DMS79 treated with DMSO at 0.1 percent for 48 hours (cell line): ENCODE results near the gene MAGI3.
A peak's percentile ranks its signal among the peaks of the same experiment; 100 is the strongest.

Source experiments
- DNase-seq: peaks from one replicate; lab custom pipeline; 2025; lab: John Stamatoyannopoulos, UW

MAGI3 gene

GRCh38 chr1:113389953-113390834, at the start of gene MAGI3:
Gene MAGI3 (plus strand): TSS chr1:113390515. CDS start chr1:113391034, 519 bp downstream.
- peak; percentile 99 for DNase-seq

GRCh38 chr1:113353580-113353979, 36.7 kb upstream of the MAGI3 start:
- no peak for DNase-seq

GRCh38 chr1:113363935-113364334, 26.4 kb upstream of the MAGI3 start:
- no peak for DNase-seq

GRCh38 chr1:113369040-113369439, 21.3 kb upstream of the MAGI3 start:
- no peak for DNase-seq

- no peak for DNase-seq
Observed at GRCh38 chr1:113369699-113370098, 20.6 kb upstream of the MAGI3 start.

- no peak for DNase-seq
Observed at GRCh38 chr1:113370868-113371267, 19.4 kb upstream of the MAGI3 start.

GRCh38 chr1:113372546-113372945, 17.8 kb upstream of the MAGI3 start:
- no peak for DNase-seq

GRCh38 chr1:113373644-113374043, 16.7 kb upstream of the MAGI3 start:
- no peak for DNase-seq

GRCh38 chr1:113375878-113376277, 14.4 kb upstream of the MAGI3 start:
- DNase-seq: no peak

GRCh38 chr1:113380075-113380474, 10.2 kb upstream of the MAGI3 start:
- DNase-seq: no peak

- no peak for DNase-seq
Observed at GRCh38 chr1:113388017-113388620, 2.2 kb upstream of the MAGI3 start.

- DNase-seq: peak; percentile 30
Observed at GRCh38 chr1:113388621-113389358, 1.5 kb upstream of the MAGI3 start.

GRCh38 chr1:113389359-113389952, 859 bp upstream of the MAGI3 start:
- peak; percentile 54 for DNase-seq

GRCh38 chr1:113390871-113391648, 745 bp downstream of the MAGI3 start:
- no peak for DNase-seq

GRCh38 chr1:113391649-113392271, 1.4 kb downstream of the MAGI3 start:
- DNase-seq: peak; percentile 68

GRCh38 chr1:113392541-113393128, 2.3 kb downstream of the MAGI3 start:
- peak; percentile 59 for DNase-seq

GRCh38 chr1:113394043-113394862, 3.9 kb downstream of the MAGI3 start:
- peak; percentile 26 for DNase-seq

- DNase-seq: no peak
Observed at GRCh38 chr1:113394863-113395259, 4.5 kb downstream of the MAGI3 start.

- DNase-seq: no peak
Observed at GRCh38 chr1:113396102-113396501, 5.8 kb downstream of the MAGI3 start.

GRCh38 chr1:113396585-113396984, 6.3 kb downstream of the MAGI3 start:
- peak; percentile 35 for DNase-seq
